ENCODE measurements around the gene TTC32.

TTC32 gene

DNA sequence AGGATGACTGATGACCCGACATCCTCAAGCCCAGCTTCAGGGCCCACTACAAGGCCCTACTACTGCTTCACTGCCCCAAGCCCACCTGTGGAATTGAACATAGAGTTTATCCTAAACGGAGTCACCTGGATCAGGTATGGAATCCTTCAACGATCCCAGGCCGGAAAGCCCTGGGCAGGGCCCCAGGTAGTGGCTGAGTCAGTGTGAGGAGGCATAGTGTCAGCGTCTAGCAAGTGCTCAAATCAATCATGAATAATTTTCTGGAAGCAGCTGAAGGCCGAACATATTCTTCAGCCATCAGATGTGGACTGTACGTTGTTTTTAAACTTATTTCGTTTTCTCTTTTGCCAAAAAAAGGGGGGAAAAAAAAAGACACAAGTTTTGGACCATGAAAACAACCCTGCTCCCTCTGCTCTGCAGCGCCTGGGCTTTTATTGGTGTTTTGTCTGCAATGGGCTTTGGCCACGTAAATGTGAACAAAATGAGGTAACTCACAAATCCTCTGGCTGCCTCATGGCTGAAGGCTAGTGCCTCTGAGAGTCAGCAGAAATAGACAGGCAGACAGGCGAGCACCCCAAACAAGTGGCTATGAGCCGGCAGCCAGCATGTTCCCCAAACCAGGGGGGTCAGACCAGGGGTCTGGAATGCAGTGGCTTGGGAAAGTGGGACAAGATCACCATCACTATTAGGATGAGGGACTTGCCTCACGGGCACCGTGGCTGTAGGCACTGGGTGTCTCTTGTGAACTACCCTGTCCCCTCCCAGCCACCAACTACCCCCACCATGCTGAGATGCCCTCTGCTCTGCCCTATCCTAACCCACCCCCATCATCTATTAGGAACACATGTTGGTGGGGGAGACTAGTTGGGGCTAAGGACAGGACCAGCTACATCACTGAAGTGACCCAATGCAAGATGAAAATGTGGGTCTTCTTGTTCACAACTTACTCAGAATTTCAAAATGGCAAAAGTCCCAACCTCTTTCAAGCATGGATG is 51.4 kb downstream of the TTC32 start:
- no peak for DNase-seq (ENCODE audit: low read depth, low spot score)

GRCh38 chr2:19848952-19849351 is 52.8 kb downstream of the TTC32 start:
- DNase-seq (ENCODE audit: low read depth, low spot score): no peak

- DNase-seq (ENCODE audit: low read depth, low spot score): no peak
These were observed 53.6 kb downstream of the TTC32 start for GRCh38 chr2:19848029-19848750.

DNA sequence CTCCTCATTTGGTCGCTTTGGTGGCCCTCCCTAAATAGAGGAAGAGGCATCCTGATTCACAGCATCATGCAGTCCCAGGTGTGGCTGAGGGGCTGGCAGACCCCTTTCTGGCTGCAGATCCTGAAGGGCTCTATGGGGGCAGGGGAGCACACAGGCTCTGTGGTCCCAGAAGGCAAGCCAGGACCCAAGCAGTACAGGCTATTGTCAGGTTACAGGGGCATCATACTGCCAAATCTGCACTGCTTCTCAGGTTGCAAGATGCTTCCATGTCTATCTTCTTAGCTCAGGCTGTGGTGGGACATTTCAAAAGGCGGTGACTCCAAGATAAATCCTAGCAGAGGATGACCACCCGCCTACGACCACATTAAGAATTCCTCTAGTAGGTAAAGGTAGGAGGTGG is 54.3 kb downstream of the TTC32 start:
- no peak for DNase-seq (ENCODE audit: low read depth, low spot score)

Measured in iPS DF 19.7 (cell line).